Mucosa of rectum (tissue), 2 donors: ENCODE measurements around the gene STIM2.
A peak's percentile ranks its signal among the peaks of the same experiment; 100 is the strongest.
"Not testable (repeated sequence)": the region's sequence is repeated elsewhere in the genome, so short reads cannot be mapped to it uniquely, and the experiment has no call there.

Experiments
- H3K27ac ChIP-seq, 2 donors: one replicate each; pipeline ENCODE4 v1.7.0; 2013; ENCODE audit warnings: inconsistent platforms in 2 of 2, low read depth in 2 of 2, low read length in 2 of 2
- H3K27me3 ChIP-seq, 2 donors: one replicate each; pipeline ENCODE4 v1.7.0; 2013; ENCODE audit warnings: low read length in 2 of 2; ENCODE audit not compliant: control insufficient read depth in 2 of 2, insufficient read depth in 2 of 2
- H3K36me3 ChIP-seq, 2 donors: one replicate each; pipeline ENCODE4 v1.7.0; 2013; ENCODE audit warnings: low read length in 2 of 2; ENCODE audit not compliant: control insufficient read depth in 2 of 2, insufficient read depth in 2 of 2
- H3K4me1 ChIP-seq, 2 donors: one replicate each; pipeline ENCODE4 v1.7.0; 2013; ENCODE audit warnings: low read length in 2 of 2, mild to moderate bottlenecking in 1 of 2; ENCODE audit not compliant: control insufficient read depth in 2 of 2, insufficient read depth in 2 of 2
- H3K4me3 ChIP-seq, 2 donors: one replicate each; pipeline ENCODE4 v1.7.0; 2013; ENCODE audit warnings: low read length in 2 of 2
- H3K9ac ChIP-seq, 2 donors: one replicate each; pipeline ENCODE4 v1.7.0; 2013; ENCODE audit warnings: low read length in 2 of 2, low read depth in 1 of 2, mild to moderate bottlenecking in 1 of 2
- H3K9me3 ChIP-seq, 2 donors: one replicate each; pipeline ENCODE4 v1.7.0; 2013; ENCODE audit warnings: low read length in 2 of 2; ENCODE audit not compliant: control insufficient read depth in 2 of 2
- donor health status: healthy.
- donor health status: Normal muscosa, but diverticular disease.

STIM2 gene

DNA sequence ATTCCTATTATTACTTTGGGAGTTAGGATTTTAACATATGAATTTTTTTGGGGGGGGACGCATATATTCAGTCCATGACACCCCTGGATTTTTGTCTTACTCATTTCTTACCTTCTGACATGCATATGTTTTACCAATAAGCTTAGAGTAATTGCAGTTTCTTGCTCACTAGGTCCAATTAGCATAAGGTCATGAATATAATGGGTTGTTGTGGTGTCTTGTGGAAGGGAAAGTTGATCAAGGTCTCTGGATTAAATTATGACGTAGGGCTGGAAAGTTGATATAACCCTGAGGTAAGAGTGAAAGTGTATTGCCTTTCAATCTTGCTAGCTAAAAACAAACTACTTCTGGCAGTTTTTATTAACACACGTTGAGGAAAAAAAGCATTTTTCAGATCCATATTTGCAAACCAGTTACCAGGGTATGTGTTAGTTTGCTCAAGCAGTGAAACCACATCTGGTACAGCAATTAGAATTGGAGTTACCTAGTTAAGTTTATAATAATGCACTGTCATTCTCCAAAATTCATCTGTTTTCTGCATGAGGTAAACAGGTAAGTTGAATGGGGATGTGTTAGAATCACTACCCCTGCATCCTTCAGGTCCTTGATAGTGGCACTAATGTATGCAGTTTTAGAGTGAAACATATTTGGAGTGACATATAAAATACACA lies 32.0 kb downstream of the STIM2 start:
- Histone ChIP-seq H3K4me1 (no peaks in the 10 kb centered on the region), H3K9me3 (no peaks in the 10 kb centered on the region), H3K4me3 (no peak overlapping the region), H3K9ac (no peak overlapping the region), H3K36me3 (no peaks in the 10 kb centered on the region), H3K27ac (no peak overlapping the region), H3K27me3 (no peaks in the 10 kb centered on the region)

- Histone ChIP-seq H3K4me1 (no peaks in the 10 kb centered on the region), H3K36me3 (no peaks in the 10 kb centered on the region)
Observed at GRCh38 chr4:26893491-26893890, 32.9 kb downstream of the STIM2 start.

GRCh38 chr4:26894881-26895280 lies 34.2 kb downstream of the STIM2 start:
- H3K27me3 ChIP-seq, H3K36me3 ChIP-seq, H3K9ac ChIP-seq, H3K4me3 ChIP-seq, H3K4me1 ChIP-seq, H3K27ac ChIP-seq, H3K9me3 ChIP-seq: not testable (repeated sequence)

More at GRCh38 chr4:26893491-26893890, 32.9 kb downstream of the STIM2 start:
- Histone ChIP-seq H3K9me3 (no peaks in the 10 kb centered on the region), H3K4me3 (no peak overlapping the region), H3K27ac (no peak overlapping the region), H3K27me3 (no peaks in the 10 kb centered on the region), H3K9ac (no peak overlapping the region)

- Histone ChIP-seq H3K9me3 (no peaks in the 10 kb centered on the region), H3K9ac (no peak overlapping the region), H3K36me3 (no peaks in the 10 kb centered on the region), H3K4me1 (no peaks in the 10 kb centered on the region), H3K27me3 (no peaks in the 10 kb centered on the region), H3K27ac (no peak overlapping the region), H3K4me3 (no peak overlapping the region)
Observed at GRCh38 chr4:26896636-26897035, 36.0 kb downstream of the STIM2 start.

DNA sequence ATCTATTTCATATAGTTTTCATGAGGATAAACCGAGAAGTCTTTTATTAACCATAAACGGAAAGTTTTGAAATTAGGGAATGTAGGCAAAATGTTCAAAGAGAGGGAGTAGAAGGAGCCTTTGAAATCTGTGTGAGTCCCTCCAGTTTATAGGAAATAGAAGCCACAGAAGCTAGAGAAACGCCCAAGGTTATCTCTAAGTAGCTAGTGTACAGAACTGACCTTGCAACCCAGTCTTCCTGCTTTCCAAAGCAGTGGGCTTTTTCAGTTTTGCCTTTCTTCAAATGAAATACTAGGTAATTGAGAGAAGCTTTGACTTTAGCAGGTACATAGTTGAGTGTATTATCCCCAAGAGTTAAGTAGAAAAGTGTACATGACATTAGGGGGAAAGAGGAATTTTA lies 39.4 kb downstream of the STIM2 start:
- no peaks in the 10 kb centered on the region for H3K9me3 ChIP-seq
- H3K36me3 ChIP-seq: no peaks in the 10 kb centered on the region
- no peaks in the 10 kb centered on the region for H3K27me3 ChIP-seq
- no peak overlapping the region for H3K9ac ChIP-seq
- no peaks in the 10 kb centered on the region for H3K4me1 ChIP-seq
- no peak overlapping the region for H3K27ac ChIP-seq
- no peak overlapping the region for H3K4me3 ChIP-seq

DNA sequence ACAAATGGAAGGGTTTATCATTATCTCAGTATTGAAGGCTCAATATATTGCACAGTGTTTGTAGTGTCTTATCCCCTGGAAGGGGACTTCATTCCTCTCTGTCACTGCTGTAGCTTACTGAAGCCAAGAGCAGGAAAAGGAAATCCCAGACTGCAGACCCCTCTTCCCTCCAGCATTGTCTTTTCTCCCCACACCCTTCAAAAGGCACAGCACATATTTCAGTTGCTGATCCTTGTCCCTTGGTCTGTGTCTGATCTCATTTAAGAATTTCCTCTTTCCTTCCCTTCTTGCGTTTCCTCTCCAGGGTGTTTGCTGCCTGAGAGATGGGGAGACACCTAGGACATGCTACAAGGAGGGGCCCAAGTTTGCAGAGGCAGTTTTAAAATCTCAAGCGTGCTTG lies 40.1 kb downstream of the STIM2 start:
- H3K9me3 ChIP-seq: no peaks in the 10 kb centered on the region
- no peak overlapping the region for H3K9ac ChIP-seq
- H3K4me3 ChIP-seq: no peak overlapping the region
- H3K36me3 ChIP-seq: no peaks in the 10 kb centered on the region
- H3K27ac ChIP-seq: no peak overlapping the region
- H3K27me3 ChIP-seq: no peaks in the 10 kb centered on the region
- H3K4me1 ChIP-seq: no peaks in the 10 kb centered on the region

DNA sequence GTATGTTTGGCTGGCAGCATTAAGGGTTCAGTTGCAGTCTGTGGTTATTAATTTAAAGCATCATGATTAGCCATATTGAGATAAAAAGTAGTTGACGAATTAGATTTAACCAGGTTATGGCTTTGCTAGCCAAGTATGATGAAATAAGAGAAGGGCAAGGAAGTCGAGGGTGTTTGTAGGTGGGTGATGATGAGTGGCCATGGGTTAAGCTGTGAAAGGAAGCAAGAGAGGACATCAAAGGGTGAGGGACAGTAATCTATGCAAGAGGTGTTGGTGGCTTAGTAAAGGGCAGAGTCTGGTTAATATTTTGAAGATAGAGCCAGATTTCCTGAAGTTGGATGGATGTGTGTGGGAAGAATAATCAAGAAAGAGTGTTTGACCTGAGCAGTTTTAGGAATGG lies 44.5 kb downstream of the STIM2 start:
- Histone ChIP-seq H3K36me3 (no peaks in the 10 kb centered on the region), H3K27ac (no peak overlapping the region), H3K9me3 (no peaks in the 10 kb centered on the region), H3K27me3 (no peaks in the 10 kb centered on the region), H3K4me3 (no peak overlapping the region), H3K9ac (no peak overlapping the region), H3K4me1 (no peaks in the 10 kb centered on the region)

- peak overlapping the region in 1 of 2 donors; percentile 10 for H3K4me3 ChIP-seq
Observed at GRCh38 chr4:26907731-26908599, 47.3 kb downstream of the STIM2 start.

GRCh38 chr4:26909369-26909768 lies 48.7 kb downstream of the STIM2 start:
- Histone ChIP-seq H3K4me1 (no peaks in the 10 kb centered on the region), H3K27me3 (no peaks in the 10 kb centered on the region), H3K4me3 (no peak overlapping the region), H3K9me3 (no peaks in the 10 kb centered on the region), H3K9ac (no peak overlapping the region), H3K27ac (no peak overlapping the region), H3K36me3 (no peaks in the 10 kb centered on the region)

More at GRCh38 chr4:26907731-26908599, 47.3 kb downstream of the STIM2 start:
- H3K9ac ChIP-seq: no peak overlapping the region
- H3K4me1 ChIP-seq: no peaks in the 10 kb centered on the region
- H3K27me3 ChIP-seq: no peaks in the 10 kb centered on the region
- H3K27ac ChIP-seq: peak overlapping the region; percentile 3 to 11
- H3K9me3 ChIP-seq: no peaks in the 10 kb centered on the region
- H3K36me3 ChIP-seq: no peaks in the 10 kb centered on the region

GRCh38 chr4:26911254-26911653 lies 50.6 kb downstream of the STIM2 start:
- no peak overlapping the region for H3K27ac ChIP-seq
- no peaks in the 10 kb centered on the region for H3K4me1 ChIP-seq
- H3K9ac ChIP-seq: no peak overlapping the region
- H3K27me3 ChIP-seq: no peaks in the 10 kb centered on the region
- H3K4me3 ChIP-seq: no peak overlapping the region
- H3K36me3 ChIP-seq: no peaks in the 10 kb centered on the region
- H3K9me3 ChIP-seq: no peaks in the 10 kb centered on the region
